KOPT-K1 (cell line): ENCODE results near the gene LDAH.

Experiments used
- H3K27ac ChIP-seq: fragments of 200-600 bp; sonication (generic); 2 replicates; pipeline ENCODE4 v1.5.1; 2016; ENCODE audit warnings: antibody characterized with exemption, mild to moderate bottlenecking, low read depth, low read length; ENCODE audit not compliant: poor library complexity, severe bottlenecking
- H3K36me3 ChIP-seq: fragments of 200-600 bp; sonication (generic); 2 replicates; pipeline ENCODE4 v1.5.1; 2017; ENCODE audit warnings: antibody characterized with exemption, mild to moderate bottlenecking, low read length, moderate library complexity; ENCODE audit not compliant: insufficient read depth
- H3K9me3 ChIP-seq: fragments of 200-600 bp; sonication (generic); 2 replicates; pipeline ENCODE4 v1.5.1; 2017; ENCODE audit warnings: antibody characterized with exemption, low read length, mild to moderate bottlenecking; ENCODE audit not compliant: insufficient read depth, poor library complexity, severe bottlenecking

LDAH gene

GRCh38 chr2:20653695-20654534 lies 169.0 kb downstream of the LDAH start:
- H3K27ac ChIP-seq = no peak overlapping the region
- H3K36me3 ChIP-seq = no peaks in the 10 kb centered on the region
- H3K9me3 ChIP-seq = no peaks in the 10 kb centered on the region

GRCh38 chr2:20652673-20653575 lies 170.0 kb downstream of the LDAH start:
- Histone ChIP-seq H3K9me3 (no peaks in the 10 kb centered on the region), H3K36me3 (no peaks in the 10 kb centered on the region)

GRCh38 chr2:20652141-20652540 lies 170.8 kb downstream of the LDAH start:
- H3K9me3 ChIP-seq = no peaks in the 10 kb centered on the region
- H3K27ac ChIP-seq = no peak overlapping the region
- no peaks in the 10 kb centered on the region for H3K36me3 ChIP-seq

More at GRCh38 chr2:20652673-20653575, 170.0 kb downstream of the LDAH start:
- no peak overlapping the region for H3K27ac ChIP-seq

GRCh38 chr2:20651731-20652099 lies 171.2 kb downstream of the LDAH start:
- Histone ChIP-seq H3K9me3 (no peaks in the 10 kb centered on the region), H3K27ac (peak overlapping the region; percentile 44), H3K36me3 (no peaks in the 10 kb centered on the region)

- Histone ChIP-seq H3K36me3 (no peaks in the 10 kb centered on the region), H3K9me3 (no peaks in the 10 kb centered on the region), H3K27ac (peak within 1 kb of the TSS; percentile 44)
Observed at GRCh38 chr2:20650877-20651730, 171.8 kb downstream of the LDAH start, which contains the start of gene HS1BP3. TSS of gene HS1BP3 (minus strand) at chr2:20651098. CDS start at chr2:20651063, 35 bp downstream.

- no peaks in the 10 kb centered on the region for H3K36me3 ChIP-seq
- H3K9me3 ChIP-seq = no peaks in the 10 kb centered on the region
- peak overlapping the region; percentile 34 for H3K27ac ChIP-seq
Observed at GRCh38 chr2:20650393-20650876, 172.5 kb downstream of the LDAH start.

GRCh38 chr2:20649976-20650375 lies 172.9 kb downstream of the LDAH start:
- Histone ChIP-seq H3K27ac (no peak overlapping the region), H3K9me3 (no peaks in the 10 kb centered on the region), H3K36me3 (no peaks in the 10 kb centered on the region)

- no peak overlapping the region for H3K27ac ChIP-seq
Observed at GRCh38 chr2:20649576-20649975, 173.3 kb downstream of the LDAH start.

GRCh38 chr2:20648831-20649230 lies 174.1 kb downstream of the LDAH start:
- Histone ChIP-seq H3K27ac (no peak overlapping the region), H3K36me3 (no peaks in the 10 kb centered on the region), H3K9me3 (no peaks in the 10 kb centered on the region)

More at GRCh38 chr2:20649576-20649975, 173.3 kb downstream of the LDAH start:
- H3K36me3 ChIP-seq = no peaks in the 10 kb centered on the region
- H3K9me3 ChIP-seq = no peaks in the 10 kb centered on the region

GRCh38 chr2:20648206-20648605 lies 174.7 kb downstream of the LDAH start:
- Histone ChIP-seq H3K36me3 (no peaks in the 10 kb centered on the region), H3K27ac (no peak overlapping the region)

GRCh38 chr2:20647738-20648137 lies 175.2 kb downstream of the LDAH start:
- H3K9me3 ChIP-seq = no peaks in the 10 kb centered on the region
- no peaks in the 10 kb centered on the region for H3K36me3 ChIP-seq
- no peak overlapping the region for H3K27ac ChIP-seq

More at GRCh38 chr2:20648206-20648605, 174.7 kb downstream of the LDAH start:
- no peaks in the 10 kb centered on the region for H3K9me3 ChIP-seq

GRCh38 chr2:20647211-20647610 lies 175.7 kb downstream of the LDAH start:
- Histone ChIP-seq H3K27ac (no peak overlapping the region), H3K9me3 (no peaks in the 10 kb centered on the region), H3K36me3 (no peaks in the 10 kb centered on the region)

- no peaks in the 10 kb centered on the region for H3K9me3 ChIP-seq
- no peak overlapping the region for H3K27ac ChIP-seq
- H3K36me3 ChIP-seq = no peaks in the 10 kb centered on the region
Observed at GRCh38 chr2:20646446-20646845, 176.5 kb downstream of the LDAH start.

- Histone ChIP-seq H3K9me3 (no peaks in the 10 kb centered on the region), H3K27ac (no peak overlapping the region), H3K36me3 (no peaks in the 10 kb centered on the region)
Observed at GRCh38 chr2:20645761-20646160, 177.1 kb downstream of the LDAH start.
